Spinal cord (tissue), 10 donors: ENCODE data around the gene SMOC2. TPM values are rescaled to one million over a fixed set of nuclear protein-coding genes. Genes with fewer than 3 reads are reported as not detected.
A peak's percentile ranks its signal among the peaks of the same experiment; 100 is the strongest.

Experiments used
- DNase-seq, 6 donors: peaks; one replicate each; pipeline versions ENCODE4 v3.0.0 to v3.0.0-alpha.2; 2013 to 2015; ENCODE audit warnings: low spot score in 6 of 6, low read depth in 4 of 6
- H3K27ac ChIP-seq: one replicate; pipeline ENCODE4 v1.5.1; 2013; ENCODE audit warnings: low read depth, low read length, control low read depth
- H3K27me3 ChIP-seq: one replicate; pipeline ENCODE4 v1.6.1; 2013; ENCODE audit warnings: low read length; ENCODE audit not compliant: control insufficient read depth, insufficient read depth
- H3K36me3 ChIP-seq: one replicate; pipeline ENCODE4 v1.6.1; 2013; ENCODE audit warnings: low read length; ENCODE audit not compliant: control insufficient read depth, insufficient read depth
- H3K4me1 ChIP-seq: one replicate; pipeline ENCODE4 v1.6.1; 2013; ENCODE audit warnings: low read length; ENCODE audit not compliant: control insufficient read depth, insufficient read depth
- H3K4me3 ChIP-seq: one replicate; pipeline ENCODE4 v1.5.1; 2013; ENCODE audit warnings: low read depth, low read length, control low read depth
- H3K9me3 ChIP-seq: one replicate; pipeline ENCODE4 v1.6.1; 2013; ENCODE audit warnings: low read length; ENCODE audit not compliant: control insufficient read depth, insufficient read depth
- WGBS: methylation state at CpG from one replicate; pipeline ENCODE4 v1.1.5; 2013; ENCODE audit warnings: missing lambda C conversion rate; ENCODE audit not compliant: insufficient coverage; 5-methylcytosine and 5-hydroxymethylcytosine counted together
- polyA plus RNA-seq, 2 donors: library from polyadenylated mRNA; unstranded; fragments of 120-200 nt; gene quantifications; one replicate each; pipeline ENCODE4 v1.2.1, GENCODE V29; 2013; ENCODE audit not compliant: insufficient read length in 2 of 2
- total RNA-seq, 2 donors: library from RNA; depleted of rRNA in 1 of 2; stranded (reverse); fragments of 120-200 nt in 1 of 2; fragments of >200 nt in 1 of 2; gene quantifications; one replicate each; pipeline versions ENCODE4 v1.2.3 to v1.2.4, GENCODE V29; 2013 to 2014
- donor health status: healthy.

The SMOC2 gene
- total and polyA plus RNA-seq, 4 donors, result 8.3 to 96.0 (median 45.6) TPM

DNA sequence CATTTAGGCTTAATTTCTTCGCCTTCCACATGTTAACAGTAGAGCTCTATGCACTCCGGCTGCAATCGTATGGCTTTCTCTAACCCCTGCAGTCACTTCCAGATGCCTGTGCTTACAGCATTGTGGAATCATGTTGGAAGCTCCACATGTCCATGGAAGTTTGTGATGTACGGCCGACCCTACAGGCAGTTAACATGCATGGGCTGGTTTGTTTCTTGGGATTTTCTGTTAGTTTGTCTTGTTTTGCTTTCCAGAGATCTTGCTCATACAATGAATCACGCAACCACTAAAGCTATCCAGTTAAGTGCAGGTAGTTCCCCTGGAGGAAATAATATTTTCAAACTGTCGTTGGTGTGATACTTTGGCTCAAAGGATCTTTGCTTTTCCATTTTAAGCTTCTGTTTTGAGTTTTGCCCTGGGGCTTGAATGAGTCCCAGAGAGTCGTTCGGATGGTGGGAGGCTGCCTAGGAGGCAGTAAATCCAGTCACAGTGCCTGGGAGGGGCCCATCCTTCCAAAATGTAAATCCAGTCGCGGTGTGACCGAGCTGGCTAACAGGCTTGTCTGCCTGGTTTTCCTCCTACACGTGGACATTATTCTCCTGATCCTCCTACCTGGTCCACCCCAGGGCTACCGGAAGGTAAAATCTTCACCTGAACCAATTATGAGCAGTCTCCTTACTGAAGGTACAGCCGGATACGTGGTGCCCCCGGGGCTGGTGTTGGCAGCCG, 225.9 kb downstream of the SMOC2 start:
- Histone ChIP-seq H3K36me3 (no peaks in the 10 kb centered on the region), H3K4me1 (peaks cover 6% of the 10 kb centered on the region), H3K27ac (no peak overlapping the region), H3K9me3 (no peaks in the 10 kb centered on the region), H3K27me3 (peaks cover 3% of the 10 kb centered on the region), H3K4me3 (no peak overlapping the region)
- 68% methylated on average over 17 of the region's 18 CpGs for WGBS
- peak in 1 of 6 donors; percentile 75 for DNase-seq

DNA sequence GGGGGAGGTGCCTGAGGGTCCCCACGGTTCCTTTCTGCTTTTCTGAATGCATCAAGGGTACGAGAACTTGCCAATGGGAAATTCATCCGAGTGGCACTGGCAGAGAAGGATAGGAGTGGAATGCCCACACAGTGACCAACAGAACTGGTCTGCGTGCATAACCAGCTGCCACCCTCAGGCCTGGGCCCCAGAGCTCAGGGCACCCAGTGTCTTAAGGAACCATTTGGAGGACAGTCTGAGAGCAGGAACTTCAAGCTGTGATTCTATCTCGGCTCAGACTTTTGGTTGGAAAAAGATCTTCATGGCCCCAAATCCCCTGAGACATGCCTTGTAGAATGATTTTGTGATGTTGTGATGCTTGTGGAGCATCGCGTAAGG, 226.4 kb downstream of the SMOC2 start:
- peaks cover 3% of the 10 kb centered on the region for H3K27me3 ChIP-seq
- DNase-seq, result no peak
- no peak overlapping the region for H3K4me3 ChIP-seq
- H3K9me3 ChIP-seq, result no peaks in the 10 kb centered on the region
- WGBS, result 88% methylated on average over 5 of the region's 7 CpGs
- peaks cover 6% of the 10 kb centered on the region for H3K4me1 ChIP-seq
- no peak overlapping the region for H3K27ac ChIP-seq
- no peaks in the 10 kb centered on the region for H3K36me3 ChIP-seq

DNA sequence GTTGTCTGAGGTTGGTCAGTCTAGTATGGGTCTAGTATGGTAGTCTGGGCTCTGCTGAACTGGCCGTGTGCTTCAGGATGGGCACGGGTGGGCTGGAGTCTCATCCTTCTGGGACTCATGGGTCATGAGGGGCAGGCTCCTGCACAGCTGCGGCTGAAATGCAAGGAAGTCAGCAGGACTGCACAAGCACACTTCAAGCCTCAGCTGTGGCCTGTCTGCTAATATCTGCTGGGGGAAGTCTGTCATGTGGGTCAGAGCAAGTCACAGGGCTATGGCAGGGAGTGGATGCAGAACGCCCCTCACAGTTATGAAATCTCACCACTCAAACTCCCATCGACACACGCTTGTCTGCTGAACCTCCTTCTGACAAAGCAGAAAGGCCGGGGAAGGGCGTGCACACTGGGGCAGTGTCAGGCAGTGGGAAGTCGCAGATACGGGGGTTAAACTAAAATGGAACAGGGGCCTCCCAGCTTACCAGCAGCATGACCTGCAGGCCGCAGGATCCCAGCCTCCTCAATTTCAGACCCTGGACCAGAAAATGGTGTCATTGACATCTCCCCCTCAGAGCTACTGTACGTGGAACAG, 229.5 kb downstream of the SMOC2 start:
- no peak for DNase-seq
- H3K36me3 ChIP-seq, result no peaks in the 10 kb centered on the region
- H3K27me3 ChIP-seq, result peaks cover 3% of the 10 kb centered on the region
- H3K9me3 ChIP-seq, result no peaks in the 10 kb centered on the region
- H3K4me3 ChIP-seq, result no peak overlapping the region
- no peak overlapping the region for H3K27ac ChIP-seq
- peaks cover 6% of the 10 kb centered on the region for H3K4me1 ChIP-seq
- 82% methylated on average over 8 of the region's 12 CpGs for WGBS

DNA sequence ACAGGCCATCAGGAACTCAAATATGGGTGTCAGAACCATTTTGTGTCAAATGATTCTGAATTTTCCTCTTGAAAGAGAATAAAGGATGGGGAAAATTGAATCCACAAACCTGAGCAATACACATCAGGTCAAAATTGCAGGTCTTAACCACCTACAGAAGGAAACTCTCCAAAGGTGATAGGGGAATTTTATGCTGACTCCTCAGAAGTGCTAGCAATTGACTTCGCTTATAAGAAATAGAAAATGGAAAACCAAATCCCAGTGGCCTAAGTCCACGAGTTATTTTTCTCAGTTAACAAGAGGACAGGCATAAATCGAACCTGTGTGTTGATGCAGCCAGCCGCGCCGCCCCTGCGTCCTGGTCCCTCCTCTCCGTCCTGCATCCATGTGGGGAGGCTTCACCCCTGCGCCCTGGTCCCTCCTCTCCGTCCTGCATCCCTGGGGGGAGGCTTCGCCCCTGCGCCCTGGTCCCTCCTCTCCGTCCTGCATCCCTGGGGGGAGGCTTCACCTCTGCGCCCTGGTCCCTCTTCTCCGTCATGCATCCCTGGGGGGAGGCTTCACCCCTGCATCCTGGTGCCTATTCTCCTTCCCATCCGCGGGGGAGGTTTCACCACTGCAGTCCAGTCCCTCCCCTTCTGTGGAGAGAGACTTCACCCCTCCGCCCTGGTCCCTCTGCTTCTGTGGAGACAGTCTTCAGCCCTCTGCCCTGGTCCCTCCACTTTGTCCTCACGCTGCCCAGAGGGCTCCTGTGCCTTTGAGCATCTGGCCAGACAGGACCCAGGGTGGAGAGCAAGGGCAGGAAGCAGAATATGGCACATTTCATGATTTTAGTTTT, 230.3 kb downstream of the SMOC2 start:
- peaks cover 3% of the 10 kb centered on the region for H3K27me3 ChIP-seq
- H3K9me3 ChIP-seq, result no peaks in the 10 kb centered on the region
- no peak for DNase-seq
- no peak overlapping the region for H3K27ac ChIP-seq
- peaks cover 6% of the 10 kb centered on the region for H3K4me1 ChIP-seq
- H3K36me3 ChIP-seq, result no peaks in the 10 kb centered on the region
- 92% methylated on average over 13 of the region's 19 CpGs for WGBS
- H3K4me3 ChIP-seq, result no peak overlapping the region

GRCh38 chr6:168671863-168672546, 231.0 kb downstream of the SMOC2 start:
- H3K9me3 ChIP-seq, result no peaks in the 10 kb centered on the region
- peaks cover 5% of the 10 kb centered on the region for H3K4me1 ChIP-seq
- H3K4me3 ChIP-seq, result no peak overlapping the region
- 90% methylated on average over 3 of the region's 10 CpGs for WGBS
- no peak overlapping the region for H3K27ac ChIP-seq
- no peak for DNase-seq
- H3K36me3 ChIP-seq, result no peaks in the 10 kb centered on the region
- H3K27me3 ChIP-seq, result peaks cover 3% of the 10 kb centered on the region

DNA sequence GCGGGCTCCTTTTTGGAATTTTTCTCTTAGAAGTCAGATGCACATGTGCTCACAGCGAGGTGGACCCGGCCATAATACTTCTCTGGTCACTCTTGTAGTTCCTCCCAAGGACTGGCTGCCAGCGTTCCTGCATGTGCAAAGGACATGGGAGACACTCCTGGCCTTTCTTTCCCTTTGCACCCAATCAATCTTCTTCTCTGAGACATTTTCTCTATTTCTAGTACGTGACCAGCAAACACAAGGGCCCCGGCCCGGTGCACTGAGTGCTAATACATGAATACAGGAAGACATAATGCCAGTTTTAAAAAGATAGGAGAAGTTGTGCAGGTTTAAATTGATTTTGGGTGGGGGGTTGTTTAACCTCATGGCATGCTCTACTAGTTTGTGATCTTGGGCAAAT, 233.6 kb downstream of the SMOC2 start:
- 86% methylated on average over 4 of the region's 7 CpGs for WGBS
- DNase-seq, result peak in 1 of 6 donors; percentile 33
- no peak overlapping the region for H3K27ac ChIP-seq
- no peak overlapping the region for H3K4me3 ChIP-seq
- H3K4me1 ChIP-seq, result no peaks in the 10 kb centered on the region
- peaks cover 3% of the 10 kb centered on the region for H3K27me3 ChIP-seq
- H3K9me3 ChIP-seq, result no peaks in the 10 kb centered on the region
- H3K36me3 ChIP-seq, result no peaks in the 10 kb centered on the region

DNA sequence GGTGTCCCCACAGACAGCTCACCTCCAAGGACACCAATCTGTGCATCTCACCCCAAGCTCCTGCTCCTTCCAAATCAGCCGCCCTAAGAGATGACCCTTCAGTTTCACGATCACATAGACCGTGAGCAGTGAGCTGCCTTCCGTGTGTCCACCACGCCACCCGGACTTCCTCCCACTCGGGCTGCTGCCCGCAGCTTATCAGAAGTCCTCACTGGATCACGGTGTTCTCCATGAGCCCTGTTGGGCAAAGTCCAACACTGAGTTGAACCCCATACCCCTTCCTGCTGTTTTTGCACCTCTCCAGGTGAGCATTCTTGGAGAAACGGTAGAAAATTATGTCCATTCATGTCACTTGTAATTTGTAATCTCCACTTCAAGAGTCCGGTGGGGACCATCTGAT, 234.4 kb downstream of the SMOC2 start:
- Histone ChIP-seq H3K4me3 (no peak overlapping the region), H3K27me3 (peaks cover 3% of the 10 kb centered on the region), H3K36me3 (no peaks in the 10 kb centered on the region), H3K4me1 (no peaks in the 10 kb centered on the region), H3K9me3 (no peaks in the 10 kb centered on the region), H3K27ac (no peak overlapping the region)
- DNase-seq, result no peak
- WGBS, result 77% methylated on average over 11 of the region's 11 CpGs

GRCh38 chr6:168675933-168676551, 235.1 kb downstream of the SMOC2 start:
- H3K4me3 ChIP-seq, result no peak overlapping the region
- H3K36me3 ChIP-seq, result no peaks in the 10 kb centered on the region
- no peak for DNase-seq
- WGBS, result 98% methylated on average over 8 of the region's 11 CpGs
- peaks cover 3% of the 10 kb centered on the region for H3K27me3 ChIP-seq
- H3K27ac ChIP-seq, result no peak overlapping the region
- no peaks in the 10 kb centered on the region for H3K4me1 ChIP-seq
- no peaks in the 10 kb centered on the region for H3K9me3 ChIP-seq
